ENCODE results near the gene MARCO.
"Not testable (repeated sequence)": the region's sequence is repeated elsewhere in the genome, so short reads cannot be mapped to it uniquely, and the experiment has no call there.

The MARCO gene

GRCh38 chr2:118975133-118975532 is 33.1 kb downstream of the MARCO start:
- no peak for ATAC-seq

GRCh38 chr2:118978064-118978463 is 36.1 kb downstream of the MARCO start:
- no peak for ATAC-seq

GRCh38 chr2:118979152-118979861 is 37.3 kb downstream of the MARCO start:
- ATAC-seq = no peak

GRCh38 chr2:118980022-118980421 is 38.0 kb downstream of the MARCO start:
- no peak for ATAC-seq

GRCh38 chr2:118980573-118980972 is 38.6 kb downstream of the MARCO start:
- no peak for ATAC-seq

GRCh38 chr2:118981632-118982031 is 39.6 kb downstream of the MARCO start:
- ATAC-seq = no peak

- ATAC-seq = no peak
Measured at GRCh38 chr2:118982039-118982438, 40.0 kb downstream of the MARCO start.

- no peak for ATAC-seq
Measured at GRCh38 chr2:118983133-118983532, 41.1 kb downstream of the MARCO start.

GRCh38 chr2:118983915-118984314 is 41.9 kb downstream of the MARCO start:
- ATAC-seq = no peak

- no peak for ATAC-seq
Measured at GRCh38 chr2:118986738-118987137, 44.7 kb downstream of the MARCO start.

- ATAC-seq = no peak
Measured at GRCh38 chr2:118987886-118988285, 45.9 kb downstream of the MARCO start.

- no peak for ATAC-seq
Measured at GRCh38 chr2:118988706-118989105, 46.7 kb downstream of the MARCO start.

GRCh38 chr2:118989481-118989880 is 47.5 kb downstream of the MARCO start:
- no peak for ATAC-seq

GRCh38 chr2:118990757-118991545 is 49.0 kb downstream of the MARCO start:
- no peak for ATAC-seq

- no peak for ATAC-seq
Measured at GRCh38 chr2:118991554-118991953, 49.6 kb downstream of the MARCO start.

- no peak for ATAC-seq
Measured at GRCh38 chr2:118992740-118993391, 50.9 kb downstream of the MARCO start.

GRCh38 chr2:118993392-118993752 is 51.4 kb downstream of the MARCO start:
- ATAC-seq = no peak

- ATAC-seq = no peak
Measured at GRCh38 chr2:118994172-118994700, 52.2 kb downstream of the MARCO start.

- no peak for ATAC-seq
Measured at GRCh38 chr2:118994778-118995177, 52.8 kb downstream of the MARCO start.

- ATAC-seq = not testable (repeated sequence)
Measured at GRCh38 chr2:119003856-119004255, 61.9 kb downstream of the MARCO start.

- no peak for ATAC-seq
Measured at GRCh38 chr2:119004602-119005001, 62.6 kb downstream of the MARCO start.

GRCh38 chr2:119005051-119005450 is 63.1 kb downstream of the MARCO start:
- ATAC-seq = no peak

GRCh38 chr2:119005555-119005954 is 63.6 kb downstream of the MARCO start:
- no peak for ATAC-seq

GRCh38 chr2:119006441-119006840 is 64.4 kb downstream of the MARCO start:
- no peak for ATAC-seq
